WTC11 (cell line): ENCODE data around the gene ADAM17. TPM values are rescaled to one million over a fixed set of nuclear protein-coding genes. Genes with fewer than 3 reads are reported as not detected.

Experiments used
- ATAC-seq: fragments of 200-7000 bp; cut with Tn5 transposase; 2 replicates; pipeline ENCODE4 v1.10.0; 2021; ENCODE audit warnings: mild to moderate bottlenecking, moderate library complexity
- CTCF ChIA-PET: fragments of 300-600 bp; sonication (Branson Sonifier 250); formaldehyde crosslinking; loops from one replicate; lab custom pipeline; 2021; ENCODE audit warnings: antibody characterized with exemption; lab: Charles Lee
- POLR2A ChIA-PET: fragments of 350-600 bp; sonication (Branson Sonifier 250); formaldehyde crosslinking; loops from one replicate; lab custom pipeline; 2021; ENCODE audit warnings: antibody characterized with exemption; lab: Charles Lee
- DNase-seq: peaks from one replicate; pipeline ENCODE4 v3.0.0; 2021; ENCODE audit warnings: low spot score
- H3K27ac Mint-ChIP-seq: 2 replicates; pipeline ENCODE4 v1.8.0; 2021; ENCODE audit warnings: mixed read lengths
- H3K27me3 Mint-ChIP-seq: 2 replicates; pipeline ENCODE4 v1.8.0; 2021; ENCODE audit warnings: low read depth, mild to moderate bottlenecking, moderate library complexity, mixed read lengths
- H3K36me3 Mint-ChIP-seq: 2 replicates; pipeline ENCODE4 v1.8.0; 2021; ENCODE audit warnings: mixed read lengths
- H3K4me1 Mint-ChIP-seq: 2 replicates; pipeline ENCODE4 v1.8.0; 2022; ENCODE audit warnings: mixed read lengths
- H3K4me3 Mint-ChIP-seq: 2 replicates; pipeline ENCODE4 v1.8.0; 2021; ENCODE audit warnings: mild to moderate bottlenecking, moderate library complexity, mixed read lengths
- H3K9me3 Mint-ChIP-seq: 2 replicates; pipeline ENCODE4 v1.8.0; 2021; ENCODE audit warnings: mixed read lengths
- ARID4B ChIP-seq: sonication (generic); formaldehyde crosslinking; IDR thresholded peaks from 2 replicates; pipeline ENCODE4 v1.8.0; 2023; ENCODE audit warnings: missing genetic modification reagents, mild to moderate bottlenecking, borderline replicate concordance
- ATF1 ChIP-seq: sonication (generic); formaldehyde crosslinking; IDR thresholded peaks from 2 replicates; pipeline ENCODE4 v1.8.1; 2023; ENCODE audit warnings: mild to moderate bottlenecking, moderate library complexity, missing genetic modification reagents
- CBFB ChIP-seq: sonication (generic); formaldehyde crosslinking; IDR thresholded peaks from 2 replicates; pipeline ENCODE4 v1.8.1; 2022; ENCODE audit warnings: mild to moderate bottlenecking, low read depth, missing genetic modification reagents
- CTCF ChIP-seq: fragments of 200-600 bp; IDR thresholded peaks from 2 replicates; pipeline ENCODE4 v1.8.0; 2022; ENCODE audit warnings: antibody characterized with exemption
- E2F1 ChIP-seq: sonication (generic); formaldehyde crosslinking; IDR thresholded peaks from 2 replicates; pipeline ENCODE4 v1.8.0; 2022; ENCODE audit warnings: mild to moderate bottlenecking, missing genetic modification reagents
- FOXJ3 ChIP-seq: sonication (generic); formaldehyde crosslinking; IDR thresholded peaks from 2 replicates; pipeline ENCODE4 v1.9.0; 2021; ENCODE audit warnings: missing genetic modification reagents, mild to moderate bottlenecking, borderline replicate concordance
- GTF2I ChIP-seq: fragments of 250-450 bp; sonication (Bioruptor Pico); conservative IDR thresholded peaks from 2 replicates; pipeline ENCODE4 v1.4.0; 2021; ENCODE audit warnings: mild to moderate bottlenecking
- NFYB ChIP-seq: sonication (generic); formaldehyde crosslinking; conservative IDR thresholded peaks from 2 replicates; pipeline ENCODE4 v1.8.0; 2022; ENCODE audit warnings: low read depth, missing genetic modification reagents
- NR2C2 ChIP-seq: sonication (generic); formaldehyde crosslinking; IDR thresholded peaks from 2 replicates; pipeline ENCODE4 v1.8.0; 2022; ENCODE audit warnings: mild to moderate bottlenecking, missing genetic modification reagents
- NR3C1 ChIP-seq: sonication (generic); formaldehyde crosslinking; conservative IDR thresholded peaks from 2 replicates; pipeline ENCODE4 v1.8.1; 2023; ENCODE audit warnings: low read depth, mild to moderate bottlenecking, missing genetic modification reagents
- OVOL2 ChIP-seq: fragments of 250-450 bp; sonication (Bioruptor Pico); IDR thresholded peaks from 2 replicates; pipeline ENCODE4 v1.9.0; 2021; ENCODE audit warnings: mild to moderate bottlenecking, borderline replicate concordance
- PRRX2 ChIP-seq: fragments of 250-450 bp; sonication (Bioruptor Pico); IDR thresholded peaks from 2 replicates; pipeline ENCODE4 v1.8.0; 2021; ENCODE audit warnings: mild to moderate bottlenecking
- RELA ChIP-seq: sonication (generic); formaldehyde crosslinking; IDR thresholded peaks from 2 replicates; pipeline ENCODE4 v1.8.1; 2022; ENCODE audit warnings: missing genetic modification reagents, mild to moderate bottlenecking, borderline replicate concordance
- SMAD3 ChIP-seq: sonication (generic); formaldehyde crosslinking; IDR thresholded peaks from 2 replicates; pipeline ENCODE4 v1.8.0; 2022; ENCODE audit warnings: missing genetic modification reagents, mild to moderate bottlenecking, borderline replicate concordance
- TCF7 ChIP-seq: sonication (generic); formaldehyde crosslinking; IDR thresholded peaks from 2 replicates; pipeline ENCODE4 v1.8.0; 2022; ENCODE audit warnings: mild to moderate bottlenecking, low read depth, missing genetic modification reagents, moderate library complexity
- TEAD1 ChIP-seq: sonication (generic); formaldehyde crosslinking; IDR thresholded peaks from 2 replicates; pipeline ENCODE4 v1.8.0; 2022; ENCODE audit warnings: mild to moderate bottlenecking, missing genetic modification reagents
- ZNF317 ChIP-seq: sonication (generic); formaldehyde crosslinking; IDR thresholded peaks from 2 replicates; pipeline ENCODE4 v1.8.1; 2023; ENCODE audit warnings: low read depth, mild to moderate bottlenecking, moderate library complexity, missing genetic modification reagents, borderline replicate concordance
- ZNF416 ChIP-seq: fragments of 250-450 bp; sonication (Bioruptor Pico); IDR thresholded peaks from 2 replicates; pipeline ENCODE4 v1.9.0; 2021; ENCODE audit warnings: mild to moderate bottlenecking, inconsistent platforms
- total RNA-seq: library from RNA; stranded (reverse); gene quantifications from 3 replicates; pipeline ENCODE4 v1.2.3, GENCODE V29; 2021
- TF ChIP-seq, protein P1 (sequence below): fragments of 250-450 bp; sonication (Bioruptor Pico); IDR thresholded peaks from 2 replicates; pipeline ENCODE4 v1.8.0; 2021; ENCODE audit warnings: mild to moderate bottlenecking
- TF ChIP-seq, protein P2 (sequence below): fragments of 250-450 bp; sonication (Bioruptor Pico); IDR thresholded peaks from 2 replicates; pipeline ENCODE4 v1.9.0; 2021; ENCODE audit warnings: mild to moderate bottlenecking, borderline replicate concordance

The ADAM17 gene
- total RNA-seq, 1 experiment from 2014 or later = 25.9 TPM

- TF ChIP-seq ARID4B (CRISPR knock-in tag) (no peak; the same call in 1 of the 2 replicates), GTF2I (no peak), CBFB (CRISPR knock-in tag) (no peak), E2F1 (no peak), OVOL2 (no peak), FOXJ3 (no peak), NFYB (CRISPR knock-in tag) (peak; percentile 30), ZNF416 (CRISPR knock-in tag) (no peak), SMAD3 (CRISPR knock-in tag) (no peak; the same call in 1 of the 2 replicates), NR2C2 (no peak), PRRX2 (CRISPR knock-in tag) (no peak), CTCF (no peak), TEAD1 (no peak)
- TF ChIP-seq, protein P1, sequence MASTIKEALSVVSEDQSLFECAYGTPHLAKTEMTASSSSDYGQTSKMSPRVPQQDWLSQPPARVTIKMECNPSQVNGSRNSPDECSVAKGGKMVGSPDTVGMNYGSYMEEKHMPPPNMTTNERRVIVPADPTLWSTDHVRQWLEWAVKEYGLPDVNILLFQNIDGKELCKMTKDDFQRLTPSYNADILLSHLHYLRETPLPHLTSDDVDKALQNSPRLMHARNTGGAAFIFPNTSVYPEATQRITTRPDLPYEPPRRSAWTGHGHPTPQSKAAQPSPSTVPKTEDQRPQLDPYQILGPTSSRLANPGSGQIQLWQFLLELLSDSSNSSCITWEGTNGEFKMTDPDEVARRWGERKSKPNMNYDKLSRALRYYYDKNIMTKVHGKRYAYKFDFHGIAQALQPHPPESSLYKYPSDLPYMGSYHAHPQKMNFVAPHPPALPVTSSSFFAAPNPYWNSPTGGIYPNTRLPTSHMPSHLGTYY = no peak
These were observed at the start of gene ADAM17 (continued) for GRCh38 chr2:9555297-9556120.

DNA sequence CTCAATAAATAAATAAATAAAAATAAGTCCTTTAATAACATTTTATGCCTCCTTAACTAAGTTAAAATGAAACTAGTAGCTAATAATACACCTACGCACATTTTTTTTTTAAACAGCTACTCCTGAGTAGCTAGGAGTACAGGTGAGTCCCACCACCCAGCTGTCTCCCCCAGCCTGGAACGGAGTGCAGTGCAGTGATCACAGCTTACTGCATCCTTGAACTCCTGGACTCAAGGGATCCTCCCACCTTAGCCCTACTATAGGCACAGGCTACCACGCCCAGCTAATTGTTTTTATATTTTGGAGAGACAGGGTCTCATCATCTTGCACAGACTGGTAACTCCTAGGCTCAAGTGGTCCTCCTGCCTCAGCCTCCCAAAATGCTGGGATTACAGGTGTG, 46.8 kb upstream of the ADAM17 start:
- no peak for ATAC-seq
- peaks cover 21% of the 10 kb centered on the region for H3K9me3 Mint-ChIP-seq
- peaks cover 53% of the 10 kb centered on the region for H3K36me3 Mint-ChIP-seq
- H3K27me3 Mint-ChIP-seq = no peaks in the 10 kb centered on the region
- H3K4me3 Mint-ChIP-seq = no peak overlapping the region
- no peak for DNase-seq
- ChIA-PET POLR2A (no interaction called here), CTCF (interaction anchor here (0.5 to 1.2 kb wide), 3 partner anchors 9 to 129 kb away, joined by 3 read pairs; no protein-coding TSS in a partner anchor)
- H3K4me1 Mint-ChIP-seq = peaks cover 6% of the 10 kb centered on the region
- no peak overlapping the region for H3K27ac Mint-ChIP-seq
- TF ChIP-seq, protein P2, sequence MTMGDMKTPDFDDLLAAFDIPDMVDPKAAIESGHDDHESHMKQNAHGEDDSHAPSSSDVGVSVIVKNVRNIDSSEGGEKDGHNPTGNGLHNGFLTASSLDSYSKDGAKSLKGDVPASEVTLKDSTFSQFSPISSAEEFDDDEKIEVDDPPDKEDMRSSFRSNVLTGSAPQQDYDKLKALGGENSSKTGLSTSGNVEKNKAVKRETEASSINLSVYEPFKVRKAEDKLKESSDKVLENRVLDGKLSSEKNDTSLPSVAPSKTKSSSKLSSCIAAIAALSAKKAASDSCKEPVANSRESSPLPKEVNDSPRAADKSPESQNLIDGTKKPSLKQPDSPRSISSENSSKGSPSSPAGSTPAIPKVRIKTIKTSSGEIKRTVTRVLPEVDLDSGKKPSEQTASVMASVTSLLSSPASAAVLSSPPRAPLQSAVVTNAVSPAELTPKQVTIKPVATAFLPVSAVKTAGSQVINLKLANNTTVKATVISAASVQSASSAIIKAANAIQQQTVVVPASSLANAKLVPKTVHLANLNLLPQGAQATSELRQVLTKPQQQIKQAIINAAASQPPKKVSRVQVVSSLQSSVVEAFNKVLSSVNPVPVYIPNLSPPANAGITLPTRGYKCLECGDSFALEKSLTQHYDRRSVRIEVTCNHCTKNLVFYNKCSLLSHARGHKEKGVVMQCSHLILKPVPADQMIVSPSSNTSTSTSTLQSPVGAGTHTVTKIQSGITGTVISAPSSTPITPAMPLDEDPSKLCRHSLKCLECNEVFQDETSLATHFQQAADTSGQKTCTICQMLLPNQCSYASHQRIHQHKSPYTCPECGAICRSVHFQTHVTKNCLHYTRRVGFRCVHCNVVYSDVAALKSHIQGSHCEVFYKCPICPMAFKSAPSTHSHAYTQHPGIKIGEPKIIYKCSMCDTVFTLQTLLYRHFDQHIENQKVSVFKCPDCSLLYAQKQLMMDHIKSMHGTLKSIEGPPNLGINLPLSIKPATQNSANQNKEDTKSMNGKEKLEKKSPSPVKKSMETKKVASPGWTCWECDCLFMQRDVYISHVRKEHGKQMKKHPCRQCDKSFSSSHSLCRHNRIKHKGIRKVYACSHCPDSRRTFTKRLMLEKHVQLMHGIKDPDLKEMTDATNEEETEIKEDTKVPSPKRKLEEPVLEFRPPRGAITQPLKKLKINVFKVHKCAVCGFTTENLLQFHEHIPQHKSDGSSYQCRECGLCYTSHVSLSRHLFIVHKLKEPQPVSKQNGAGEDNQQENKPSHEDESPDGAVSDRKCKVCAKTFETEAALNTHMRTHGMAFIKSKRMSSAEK (CRISPR knock-in tag) = no peak
- TF ChIP-seq CTCF = no peak
- no peak for TF ChIP-seq ATF1 (CRISPR knock-in tag)
- TF ChIP-seq RELA (CRISPR knock-in tag) = no peak
- TF ChIP-seq NR3C1 (CRISPR knock-in tag) = no peak
- no peak for TF ChIP-seq TCF7 (CRISPR knock-in tag)
- no peak for TF ChIP-seq ZNF317 (CRISPR knock-in tag)
- TF ChIP-seq E2F1 = no peak
